Inferior parietal cortex (tissue), 1 donor: ENCODE results near the gene GPR180.
"Not testable (repeated sequence)": the region's sequence is repeated elsewhere in the genome, so short reads cannot be mapped to it uniquely, and the experiment has no call there.

Experiments
- DNase-seq: peaks from one replicate; pipeline ENCODE4 v3.0.0-alpha.2; 2016; ENCODE audit errors: extremely low spot score

The GPR180 gene

GRCh38 chr13:94596575-94596971 is 5.1 kb upstream of the GPR180 start:
- DNase-seq, result no peak

GRCh38 chr13:94598281-94598680 is 3.4 kb upstream of the GPR180 start:
- no peak for DNase-seq

- no peak for DNase-seq
Observed at GRCh38 chr13:94599877-94600276, 1.8 kb upstream of the GPR180 start.

GRCh38 chr13:94602467-94602866 is 810 bp downstream of the GPR180 start:
- no peak for DNase-seq

- no peak for DNase-seq
Observed at GRCh38 chr13:94607056-94607455, 5.4 kb downstream of the GPR180 start.

- no peak for DNase-seq
Observed at GRCh38 chr13:94607939-94608338, 6.3 kb downstream of the GPR180 start.

- DNase-seq, result no peak
Observed at GRCh38 chr13:94608586-94608985, 6.9 kb downstream of the GPR180 start.

- DNase-seq, result no peak
Observed at GRCh38 chr13:94609196-94609595, 7.5 kb downstream of the GPR180 start.

- DNase-seq, result no peak
Observed at GRCh38 chr13:94610475-94610874, 8.8 kb downstream of the GPR180 start.

GRCh38 chr13:94612050-94612449 is 10.4 kb downstream of the GPR180 start:
- DNase-seq, result no peak

GRCh38 chr13:94613051-94613450 is 11.4 kb downstream of the GPR180 start:
- no peak for DNase-seq

GRCh38 chr13:94617389-94618000 is 15.8 kb downstream of the GPR180 start:
- peak; percentile 84 for DNase-seq

- no peak for DNase-seq
Observed at GRCh38 chr13:94620286-94620896, 18.7 kb downstream of the GPR180 start.

GRCh38 chr13:94622344-94622743 is 20.7 kb downstream of the GPR180 start:
- no peak for DNase-seq

GRCh38 chr13:94623316-94623715 is 21.7 kb downstream of the GPR180 start:
- no peak for DNase-seq

- no peak for DNase-seq
Observed at GRCh38 chr13:94630858-94631257, 29.2 kb downstream of the GPR180 start.

- no peak for DNase-seq
Observed at GRCh38 chr13:94632226-94632980, 30.7 kb downstream of the GPR180 start.

- DNase-seq, result not testable (repeated sequence)
Observed at GRCh38 chr13:94636096-94636495, 34.4 kb downstream of the GPR180 start.

- no peak for DNase-seq
Observed at GRCh38 chr13:94636942-94637578, 35.4 kb downstream of the GPR180 start.

GRCh38 chr13:94637677-94638076 is 36.0 kb downstream of the GPR180 start:
- not testable (repeated sequence) for DNase-seq

GRCh38 chr13:94640721-94641120 is 39.1 kb downstream of the GPR180 start:
- DNase-seq, result no peak

- DNase-seq, result no peak
Observed at GRCh38 chr13:94641409-94641941, 39.8 kb downstream of the GPR180 start.
